SH-SY5Y (cell line): Measurements from ENCODE around the gene SLC5A8.

Source experiments
- GATA2 ChIP-seq: IDR thresholded peaks from 2 replicates; pipeline ENCODE4 v1.6.1; 2011; ENCODE audit warnings: mild to moderate bottlenecking, low read depth, low read length
- GATA3 ChIP-seq: IDR thresholded peaks from 2 replicates; pipeline ENCODE4 v1.6.1; 2011; ENCODE audit warnings: low read depth, mild to moderate bottlenecking, low read length, moderate library complexity

DNA sequence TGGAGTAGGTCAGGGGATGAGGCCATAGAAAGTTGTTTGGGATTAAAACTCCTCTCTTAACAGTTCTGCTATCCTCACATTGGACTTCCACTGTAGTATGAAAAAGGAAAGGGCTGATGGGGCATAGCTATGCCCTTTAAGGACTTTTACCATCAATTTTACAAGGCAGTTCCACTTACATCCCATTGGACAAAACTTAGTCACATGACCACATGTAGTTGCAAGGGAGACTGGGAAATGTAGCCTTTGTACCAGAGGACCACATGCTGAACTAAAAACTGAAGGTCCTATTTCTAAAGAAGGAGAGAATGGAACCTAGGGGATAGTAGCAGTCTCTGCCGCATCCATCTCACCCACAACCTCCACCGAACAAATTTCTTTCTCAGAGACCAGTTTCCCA lies 6.8 kb upstream of the SLC5A8 start:
- TF ChIP-seq GATA3, result no peak
- TF ChIP-seq GATA2, result no peak
